GM12878 (cell line): ENCODE data around the gene PPIL3.

ENCODE experiments used
- DPF2 ChIP-seq: fragments of 450-650 bp; IDR thresholded peaks from 2 replicates; pipeline ENCODE4 v1.6.1; 2017; ENCODE audit warnings: mild to moderate bottlenecking
- FOXM1 ChIP-seq: IDR thresholded peaks from 2 replicates; pipeline ENCODE4 v1.6.1; 2012; ENCODE audit warnings: low read depth, mild to moderate bottlenecking, inconsistent platforms, low read length, moderate library complexity
- KDM1A ChIP-seq: fragments of 200-600 bp; sonication (generic); IDR thresholded peaks from 2 replicates; pipeline ENCODE4 v1.6.1; 2016; ENCODE audit warnings: borderline replicate concordance
- POLR2A ChIP-seq: IDR thresholded peaks from 2 replicates; pipeline ENCODE4 v1.6.1; 2011; ENCODE audit warnings: low read depth, mild to moderate bottlenecking, low read length
- REST ChIP-seq: IDR thresholded peaks from 2 replicates; pipeline ENCODE4 v1.6.1; 2012; ENCODE audit warnings: mild to moderate bottlenecking, low read depth, low read length
- SMC3 ChIP-seq: IDR thresholded peaks from 2 replicates; pipeline ENCODE4 v1.6.1; 2011; ENCODE audit warnings: low read length, improper control_type of control experiment, borderline replicate concordance
- YY1 ChIP-seq: IDR thresholded peaks from 2 replicates; pipeline ENCODE4 v1.6.1; 2011; ENCODE audit warnings: low read depth, mild to moderate bottlenecking, low read length
- ZSCAN29 ChIP-seq: fragments of 450-650 bp; IDR thresholded peaks from 2 replicates; pipeline ENCODE4 v1.6.1; 2017; ENCODE audit warnings: mild to moderate bottlenecking, moderate library complexity
- TF ChIP-seq, protein P1 (sequence below), 3 experiments: IDR thresholded peaks in 2 of 3; conservative IDR thresholded peaks in 1 of 3; 2 replicates each; pipeline ENCODE4 v1.5.1; 2011; ENCODE audit warnings: low read depth in 3 of 3, low read length in 3 of 3, mild to moderate bottlenecking in 3 of 3, control low read depth in 2 of 3, moderate library complexity in 2 of 3, inconsistent platforms in 1 of 3, mixed read lengths in 1 of 3; ENCODE audit not compliant: control insufficient read depth in 2 of 3, insufficient read depth in 1 of 3; ENCODE audit errors: extremely low read depth in 1 of 3

GRCh38 chr2:200922439-200922838, 33.6 kb upstream of the PPIL3 start:
- TF ChIP-seq POLR2A (no peak), ZSCAN29 (no peak), SMC3 (no peak), DPF2 (no peak), FOXM1 (no peak), KDM1A (no peak), REST (no peak), YY1 (no peak)
- TF ChIP-seq, protein P1, sequence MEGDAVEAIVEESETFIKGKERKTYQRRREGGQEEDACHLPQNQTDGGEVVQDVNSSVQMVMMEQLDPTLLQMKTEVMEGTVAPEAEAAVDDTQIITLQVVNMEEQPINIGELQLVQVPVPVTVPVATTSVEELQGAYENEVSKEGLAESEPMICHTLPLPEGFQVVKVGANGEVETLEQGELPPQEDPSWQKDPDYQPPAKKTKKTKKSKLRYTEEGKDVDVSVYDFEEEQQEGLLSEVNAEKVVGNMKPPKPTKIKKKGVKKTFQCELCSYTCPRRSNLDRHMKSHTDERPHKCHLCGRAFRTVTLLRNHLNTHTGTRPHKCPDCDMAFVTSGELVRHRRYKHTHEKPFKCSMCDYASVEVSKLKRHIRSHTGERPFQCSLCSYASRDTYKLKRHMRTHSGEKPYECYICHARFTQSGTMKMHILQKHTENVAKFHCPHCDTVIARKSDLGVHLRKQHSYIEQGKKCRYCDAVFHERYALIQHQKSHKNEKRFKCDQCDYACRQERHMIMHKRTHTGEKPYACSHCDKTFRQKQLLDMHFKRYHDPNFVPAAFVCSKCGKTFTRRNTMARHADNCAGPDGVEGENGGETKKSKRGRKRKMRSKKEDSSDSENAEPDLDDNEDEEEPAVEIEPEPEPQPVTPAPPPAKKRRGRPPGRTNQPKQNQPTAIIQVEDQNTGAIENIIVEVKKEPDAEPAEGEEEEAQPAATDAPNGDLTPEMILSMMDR (IDR thresholded peaks at IDR 0.05 in 2 of 3, conservative IDR thresholded peaks at IDR 0.05 in 1 of 3; ENCODE audit: control insufficient read depth in 2 of 3, extremely low read depth in 1 of 3, insufficient read depth in 1 of 3, low read depth in 3 of 3, low read length in 3 of 3), result no peak
